ENCODE data around the gene CITED4. TPM values are rescaled to one million over a fixed set of nuclear protein-coding genes. Genes with fewer than 3 reads are reported as not detected.

CITED4 gene
- total and polyA plus RNA-seq, 2 donors (not counting 3 experiments of a cell fraction or from before 2014, with no cell fraction given) = 3.8 to 11.3 TPM

- Histone ChIP-seq H3K4me3 (replicated peaks in 1 of 3; ENCODE audit: insufficient read depth in 1 of 3, low read depth in 1 of 3, low read length in 3 of 3) (no peak overlapping the region), H3K4me1 (ENCODE audit: control insufficient read depth, extremely low read depth, insufficient read depth, low read length) (no peaks in the 10 kb centered on the region), H3K9ac (replicated peaks; ENCODE audit: extremely low read depth, insufficient read depth, low read length) (no peak overlapping the region), H3K27ac (ENCODE audit: insufficient read depth, low read depth, low read length) (no peak overlapping the region), H3K79me2 (ENCODE audit: control insufficient read depth, insufficient read depth, low read length) (no peaks in the 10 kb centered on the region), H3K9me1 (replicated peaks; ENCODE audit: control insufficient read depth, extremely low read depth, insufficient read depth, low read length) (no peaks in the 10 kb centered on the region), H3K36me3 (ENCODE audit: control insufficient read depth in 2 of 2, extremely low read depth in 1 of 2, insufficient read depth in 2 of 2, low read length in 2 of 2) (no peaks in the 10 kb centered on the region), H3K9me3 (replicated peaks; ENCODE audit: control insufficient read depth, insufficient read depth, low read length) (no peaks in the 10 kb centered on the region), H3K4me2 (ENCODE audit: insufficient read depth, low read length) (no peak overlapping the region), H2AFZ (ENCODE audit: low read depth, low read length) (no peak overlapping the region), H4K20me1 (replicated peaks; ENCODE audit: control insufficient read depth, extremely low read depth, insufficient read depth, low read length) (no peaks in the 10 kb centered on the region), H3K27me3 (ENCODE audit: control insufficient read depth in 2 of 2, insufficient read depth in 2 of 2, low read length in 2 of 2) (no peaks in the 10 kb centered on the region)
- no peak for TF ChIP-seq MAX (IDR thresholded peaks at IDR 0.05; ENCODE audit: insufficient read depth, insufficient read length)
- TF ChIP-seq FOS (IDR thresholded peaks at IDR 0.05; ENCODE audit: borderline replicate concordance, insufficient read depth, low read length) = no peak
- no peak for TF ChIP-seq EZH2 (IDR thresholded peaks at IDR 0.05; ENCODE audit: borderline replicate concordance, low read depth, low read length, severe bottlenecking)
- no peak for TF ChIP-seq CTCF (IDR thresholded peaks at IDR 0.05; ENCODE audit: extremely low read depth in 1 of 2, insufficient read depth in 1 of 2, low read depth in 1 of 2, low read length in 2 of 2)
- no peak for TF ChIP-seq POLR2A (IDR thresholded peaks at IDR 0.05; ENCODE audit: low read depth, low read length)
- no peak for TF ChIP-seq MYC (IDR thresholded peaks at IDR 0.05; ENCODE audit: low read depth, low read length)
- TF ChIP-seq POLR2AphosphoS5 (IDR thresholded peaks at IDR 0.05; ENCODE audit: insufficient read depth, low read depth, low read length) = no peak
- no peak for TF ChIP-seq JUN (IDR thresholded peaks at IDR 0.05; ENCODE audit: borderline replicate concordance, insufficient read depth, insufficient read length, low read depth)
- TF ChIP-seq GATA2 (IDR thresholded peaks at IDR 0.05; ENCODE audit: insufficient read depth, insufficient read length, low read depth, low read length) = no peak
- BruUV-seq (replicated peaks) = no TSS peak
- dilution Hi-C loops (cut with MboI; ENCODE audit: extremely low pct_ligation_motif_present, low sequenced_read_pairs) (no loop called here), intact Hi-C loops (cut with micrococcal nuclease) (no loop called here)
- FAIRE-seq (no peak), DNase-seq (ENCODE audit: low read depth, low spot score) (no peak)
- ChIA-PET POLR2A (no interaction called here), CTCF (interaction anchor here (0.8 to 0.9 kb wide), 3 partner anchors 38 to 66 kb away, joined by 3 to 4 read pairs (median 3); no protein-coding TSS in a partner anchor)
These were observed 24.8 kb upstream of the CITED4 start for GRCh38 chr1:40887012-40887378.
